ENCODE measurements around the gene TTC36.

DNA sequence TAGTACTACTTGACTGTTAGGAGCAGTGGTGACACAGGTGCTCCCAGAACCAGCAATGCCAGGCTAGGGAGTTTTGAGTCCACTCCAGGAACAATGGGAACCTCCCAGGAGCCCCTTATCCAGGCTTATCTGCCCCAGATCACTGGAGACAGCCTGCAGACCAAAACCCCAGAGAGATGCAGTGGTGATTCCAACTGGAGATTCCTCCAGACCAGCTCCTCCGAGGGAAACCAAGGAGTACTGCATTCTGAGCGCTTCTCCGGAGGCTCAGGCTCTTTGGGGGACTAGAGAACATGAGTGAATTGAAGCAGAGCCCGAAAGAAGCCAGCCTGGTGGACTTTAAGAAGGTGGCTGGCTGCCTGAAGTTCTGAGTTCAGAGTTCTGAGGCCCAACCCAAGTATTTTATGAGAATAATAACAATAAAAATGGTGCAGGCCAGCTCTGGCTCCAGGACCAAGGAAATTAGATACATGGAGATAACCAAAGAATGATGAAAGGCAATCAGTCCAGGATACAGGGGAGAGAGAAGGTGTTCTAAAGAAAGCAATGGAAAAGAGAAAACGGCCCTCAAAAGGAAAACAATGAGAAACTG is 2.4 kb downstream of the TTC36 start:
- no peak for TF ChIP-seq EZH2 (IDR thresholded peaks at IDR 0.05; ENCODE audit: insufficient read depth, poor library complexity, severe bottlenecking)
- no peak for TF ChIP-seq EZH2phosphoT487 (IDR thresholded peaks at IDR 0.05; ENCODE audit: insufficient read depth, low read depth)
